Measurements from ENCODE around the gene SI.

SI gene

GRCh38 chr3:164929642-164930041, 148.7 kb downstream of the SI start:
- TF ChIP-seq POLR2AphosphoS5 (IDR thresholded peaks at IDR 0.05; ENCODE audit: low read depth, low read length): no peak
- TF ChIP-seq SIN3A (IDR thresholded peaks at IDR 0.05; ENCODE audit: borderline replicate concordance, insufficient read depth, low read length): no peak
- no peak for TF ChIP-seq FOXP2 (optimal IDR thresholded peaks at IDR 0.05; ENCODE audit: borderline replicate concordance, extremely low read depth, extremely low read length, insufficient read depth)
- TF ChIP-seq TAF1 (IDR thresholded peaks at IDR 0.05; ENCODE audit: borderline replicate concordance, insufficient read depth, low read length): no peak
- no peak for TF ChIP-seq REST (IDR thresholded peaks at IDR 0.05; ENCODE audit: insufficient read depth in 1 of 2, low read depth in 2 of 2, low read length in 2 of 2)

All from PFSK-1 (cell line).